ENCODE data around the gene ANTXRL.

DNA sequence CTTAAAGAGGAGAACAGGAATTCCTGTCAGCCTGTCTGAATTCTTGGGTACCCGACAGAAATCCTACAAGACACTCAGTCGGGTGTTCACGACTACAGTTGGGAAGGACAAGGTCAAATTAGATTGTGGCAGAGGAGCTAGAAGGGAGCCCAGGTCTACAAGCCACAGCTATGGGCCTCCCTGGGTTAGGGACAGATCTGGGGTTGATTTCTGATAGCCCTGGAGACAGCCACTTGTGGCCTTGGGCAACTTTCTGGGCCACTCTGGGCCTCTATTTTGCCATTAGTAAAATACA is 39.7 kb upstream of the ANTXRL start:
- no peak for TF ChIP-seq CTCF (IDR thresholded peaks at IDR 0.05; ENCODE audit: low read depth, low read length)
- TF ChIP-seq EZH2phosphoT487 (IDR thresholded peaks at IDR 0.05; ENCODE audit: low read depth), result no peak
